Measurements from ENCODE around the gene RYR3. TPM values are rescaled to one million over a fixed set of nuclear protein-coding genes. Genes with fewer than 3 reads are reported as not detected.

The RYR3 gene
- total RNA-seq, 4 donors from 2014 or later: 0.18 to 3.3 (median 2.3) TPM

DNA sequence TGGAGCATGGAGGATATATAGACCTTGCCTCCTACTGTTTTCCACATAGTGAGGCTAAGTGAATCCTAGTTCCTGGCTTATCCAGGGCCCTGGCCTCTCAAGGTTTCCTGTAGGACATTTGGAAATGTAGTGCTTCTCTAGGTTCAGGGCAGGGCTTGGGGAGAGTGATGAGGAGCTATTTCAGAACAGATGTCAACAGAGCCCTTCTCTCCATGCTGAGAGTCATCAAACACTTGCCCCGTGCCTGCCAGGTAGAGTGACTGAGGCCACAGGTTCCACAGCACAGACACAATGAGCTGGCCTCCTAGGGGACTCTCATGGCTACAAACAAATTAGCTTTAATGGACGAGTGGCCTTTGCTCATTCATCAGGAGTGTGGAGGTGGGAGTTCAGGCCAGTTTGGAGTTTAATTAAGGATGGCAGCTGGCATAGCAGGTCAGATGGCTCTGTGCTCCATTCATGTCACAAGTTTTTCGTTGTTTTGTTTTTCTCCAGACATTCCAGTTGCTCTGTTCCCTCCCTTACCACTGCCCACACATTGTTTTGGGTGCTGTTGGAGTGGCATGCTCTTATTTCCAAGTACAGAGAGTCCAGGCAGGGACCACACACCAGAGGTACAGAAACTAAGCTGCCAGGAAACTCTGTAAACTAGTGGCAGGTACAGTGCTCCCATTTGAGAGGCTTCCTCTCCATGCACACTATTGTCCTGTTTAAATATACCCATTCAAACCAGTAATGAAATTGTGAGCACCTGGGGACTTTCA lies 189.8 kb downstream of the RYR3 start:
- no peaks in the 10 kb centered on the region for H3K36me3 ChIP-seq
- no peak for DNase-seq
- H3K4me1 ChIP-seq: no peaks in the 10 kb centered on the region
- H3K27ac ChIP-seq: no peak overlapping the region
- no peak for TF ChIP-seq POLR2A (IDR thresholded peaks at IDR 0.05)
- no peak for TF ChIP-seq CTCF (IDR thresholded peaks at IDR 0.05)
- no peak overlapping the region for H3K4me3 ChIP-seq
- no peaks in the 10 kb centered on the region for H3K9me3 ChIP-seq
- no peaks in the 10 kb centered on the region for H3K27me3 ChIP-seq

- no peak for TF ChIP-seq POLR2A (IDR thresholded peaks at IDR 0.05)
- TF ChIP-seq CTCF (IDR thresholded peaks at IDR 0.05): no peak
- H3K27me3 ChIP-seq: no peaks in the 10 kb centered on the region
- DNase-seq: no peak
- no peaks in the 10 kb centered on the region for H3K36me3 ChIP-seq
- H3K4me3 ChIP-seq: no peak overlapping the region
- no peaks in the 10 kb centered on the region for H3K4me1 ChIP-seq
- H3K27ac ChIP-seq: no peak overlapping the region
- no peaks in the 10 kb centered on the region for H3K9me3 ChIP-seq
Observed at GRCh38 chr15:33503681-33504080, 192.9 kb downstream of the RYR3 start.

GRCh38 chr15:33506781-33507296 lies 196.1 kb downstream of the RYR3 start:
- Histone ChIP-seq H3K27ac (no peak overlapping the region), H3K4me3 (no peak overlapping the region)
- TF ChIP-seq POLR2A (IDR thresholded peaks at IDR 0.05) (no peak), CTCF (IDR thresholded peaks at IDR 0.05) (no peak)

DNA sequence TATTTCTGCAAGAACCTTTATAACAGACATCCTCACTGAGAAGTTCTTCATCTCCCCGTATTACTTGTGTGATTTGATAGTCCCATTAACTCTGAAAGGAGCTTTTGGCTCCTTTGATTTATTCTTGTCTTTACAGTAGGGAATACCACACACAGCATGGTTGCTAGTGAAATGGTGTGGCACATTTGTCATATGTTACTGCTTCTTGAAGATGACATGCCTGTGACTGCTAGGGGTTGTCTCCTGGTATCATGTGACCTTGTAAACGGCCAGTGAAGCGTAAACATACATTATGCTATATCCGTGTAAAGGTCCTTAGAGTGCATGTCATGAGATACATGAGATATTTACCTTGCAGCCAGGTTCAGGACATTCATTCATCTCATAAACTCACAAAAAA lies 197.9 kb downstream of the RYR3 start:
- H3K27me3 ChIP-seq: no peaks in the 10 kb centered on the region
- DNase-seq: no peak
- no peaks in the 10 kb centered on the region for H3K4me1 ChIP-seq

More at GRCh38 chr15:33506781-33507296, 196.1 kb downstream of the RYR3 start:
- Histone ChIP-seq H3K27me3 (no peaks in the 10 kb centered on the region), H3K9me3 (no peaks in the 10 kb centered on the region), H3K4me1 (no peaks in the 10 kb centered on the region), H3K36me3 (no peaks in the 10 kb centered on the region)
- no peak for DNase-seq

DNA sequence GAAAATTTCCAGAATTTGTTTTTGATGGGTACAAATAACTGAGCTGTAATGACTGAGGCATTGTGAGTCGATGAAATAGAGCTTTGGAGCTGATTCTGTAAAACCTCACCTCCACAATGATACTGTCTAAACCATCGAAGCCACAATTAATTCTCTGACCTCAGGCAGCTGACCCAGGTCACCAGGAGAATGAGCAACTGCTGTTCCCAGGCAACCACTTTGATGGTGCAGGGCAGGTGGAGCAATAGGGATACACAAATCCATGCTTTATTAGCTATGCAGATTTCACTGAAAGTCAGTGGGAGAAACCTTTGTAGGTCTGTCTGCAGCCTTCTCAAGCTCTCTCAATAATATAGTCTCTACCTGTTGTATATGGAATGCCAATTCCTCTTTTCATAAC lies 204.4 kb downstream of the RYR3 start:
- H3K36me3 ChIP-seq: no peaks in the 10 kb centered on the region
- no peaks in the 10 kb centered on the region for H3K9me3 ChIP-seq
- H3K4me3 ChIP-seq: no peak overlapping the region
- no peaks in the 10 kb centered on the region for H3K27me3 ChIP-seq
- H3K27ac ChIP-seq: no peak overlapping the region
- H3K4me1 ChIP-seq: no peaks in the 10 kb centered on the region
- no peak for DNase-seq
- TF ChIP-seq CTCF (IDR thresholded peaks at IDR 0.05) (no peak), POLR2A (IDR thresholded peaks at IDR 0.05) (no peak)

More for the DNA sequence above, 197.9 kb downstream of the RYR3 start:
- H3K36me3 ChIP-seq: no peaks in the 10 kb centered on the region
- TF ChIP-seq CTCF (IDR thresholded peaks at IDR 0.05) (no peak), POLR2A (IDR thresholded peaks at IDR 0.05) (no peak)
- no peak overlapping the region for H3K27ac ChIP-seq
- no peak overlapping the region for H3K4me3 ChIP-seq
- H3K9me3 ChIP-seq: no peaks in the 10 kb centered on the region
